Endothelial cell of umbilical vein (primary cell): ENCODE measurements around the gene TMEM207.

Experiments used
- CTCF ChIP-seq, 2 donors: IDR thresholded peaks; 1 replicate in 1 of 2; 2 replicates in 1 of 2; pipeline ENCODE4 v1.5.1; 2011; ENCODE audit warnings: low read length in 2 of 2, mild to moderate bottlenecking in 2 of 2, moderate library complexity in 2 of 2, control low read depth in 1 of 2, inconsistent platforms in 1 of 2, low read depth in 1 of 2; ENCODE audit not compliant: insufficient read depth in 1 of 2; ENCODE audit errors: extremely low read depth in 1 of 2
- POLR2AphosphoS5 ChIP-seq: IDR thresholded peaks from 2 replicates; pipeline ENCODE4 v1.6.1; 2012; ENCODE audit warnings: low read depth, mild to moderate bottlenecking, control low read depth, low read length, moderate library complexity; ENCODE audit not compliant: insufficient read depth

- TF ChIP-seq CTCF (IDR thresholded peaks at IDR 0.05; ENCODE audit: extremely low read depth in 1 of 2, insufficient read depth in 1 of 2, low read depth in 1 of 2, low read length in 2 of 2) (no peak), POLR2AphosphoS5 (no peak)
These were observed 23.9 kb downstream of the TMEM207 start for GRCh38 chr3:190425833-190426232.
